Activated CD4-positive, CD25-positive, alpha-beta regulatory T cell treated with anti-CD3 and anti-CD28 coated beads, Interleukin-2, amount 50 U/mL, for 16 hours (primary cell): ENCODE measurements around the gene DCC.
"Not testable (repeated sequence)": the region's sequence is repeated elsewhere in the genome, so short reads cannot be mapped to it uniquely, and the experiment has no call there.

Experiments used
- DNase-seq: peaks from one replicate; pipeline ENCODE4 v3.0.0-alpha.2; 2020; ENCODE audit warnings: low read depth, low spot score

Gene DCC

DNA sequence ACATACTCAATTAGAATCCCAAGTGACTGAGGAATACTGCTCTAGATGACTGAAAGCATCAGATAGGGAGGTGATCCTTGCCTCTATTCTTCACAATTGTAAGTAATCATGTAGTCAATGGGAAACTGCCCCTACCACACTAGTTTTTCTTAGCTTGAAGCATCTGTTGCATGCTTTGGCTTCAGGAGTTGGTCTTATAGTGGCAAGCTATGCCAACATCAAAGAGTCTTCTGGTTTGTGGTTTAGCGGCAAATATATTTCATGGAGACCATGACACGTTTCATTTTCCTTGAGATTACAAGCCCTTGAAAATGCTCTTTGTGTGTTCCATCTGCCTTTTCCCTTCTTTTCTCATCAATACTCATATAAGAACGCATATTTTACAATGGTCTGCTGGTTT, 12.9 kb downstream of the DCC start:
- DNase-seq = no peak

DNA sequence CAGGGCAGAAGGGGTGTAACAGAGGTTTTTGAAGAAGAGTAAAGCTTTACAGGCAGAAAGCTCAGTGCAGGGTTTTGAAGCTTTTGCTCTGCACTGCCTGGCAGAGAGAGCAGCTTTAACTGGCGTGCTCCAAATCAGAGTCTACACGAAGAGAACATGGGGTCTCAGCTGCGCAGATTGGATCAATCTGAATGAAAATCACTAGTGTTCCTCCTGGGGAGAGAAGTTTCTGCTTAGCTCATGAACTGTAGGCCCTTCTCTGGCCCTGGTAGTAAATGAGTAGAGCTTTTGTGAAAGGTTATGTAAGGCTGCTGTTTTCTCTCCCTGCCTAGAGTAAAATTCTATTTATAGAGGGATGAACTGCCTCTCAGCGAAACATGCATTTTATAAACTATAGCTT, 13.6 kb downstream of the DCC start:
- no peak for DNase-seq

DNA sequence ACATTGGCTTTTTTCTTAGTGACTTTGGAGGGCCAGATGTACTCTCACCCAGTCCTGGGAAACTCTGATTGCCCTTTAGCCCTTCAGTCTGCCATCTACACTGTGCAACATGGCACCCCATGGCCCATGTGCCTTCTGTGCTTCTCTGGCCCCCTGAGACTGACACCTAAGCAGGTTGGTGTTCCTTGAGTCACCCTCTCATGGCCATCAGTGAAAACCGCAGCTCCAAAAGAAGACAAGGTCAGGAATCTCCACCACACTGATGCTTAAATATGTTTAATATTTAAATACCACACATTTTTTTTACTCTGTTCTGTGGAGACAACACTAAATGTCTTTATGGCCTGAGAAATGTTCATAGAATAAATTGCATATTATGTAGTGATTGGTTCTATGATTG, 23.9 kb downstream of the DCC start:
- DNase-seq = no peak

DNA sequence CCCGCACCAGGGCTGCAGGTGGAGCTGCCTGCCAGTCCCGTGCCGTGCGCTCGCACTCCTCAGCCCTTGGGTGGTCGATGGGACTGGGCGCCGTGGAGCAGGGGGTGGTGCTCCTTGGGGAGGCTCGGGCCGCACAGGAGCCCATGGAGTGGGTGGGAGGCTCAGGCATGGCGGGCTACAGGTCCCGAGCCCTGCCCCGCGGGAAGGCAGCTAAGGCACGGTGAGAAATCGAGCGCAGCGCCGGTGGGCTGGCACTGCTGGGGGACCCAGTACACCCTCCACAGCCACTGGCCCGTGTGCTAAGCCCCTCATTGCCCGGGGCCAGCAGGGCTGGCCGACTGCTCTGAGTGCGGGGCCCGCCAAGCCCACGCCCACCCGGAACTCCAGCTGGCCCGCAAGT, 26.9 kb downstream of the DCC start:
- DNase-seq = not testable (repeated sequence)

DNA sequence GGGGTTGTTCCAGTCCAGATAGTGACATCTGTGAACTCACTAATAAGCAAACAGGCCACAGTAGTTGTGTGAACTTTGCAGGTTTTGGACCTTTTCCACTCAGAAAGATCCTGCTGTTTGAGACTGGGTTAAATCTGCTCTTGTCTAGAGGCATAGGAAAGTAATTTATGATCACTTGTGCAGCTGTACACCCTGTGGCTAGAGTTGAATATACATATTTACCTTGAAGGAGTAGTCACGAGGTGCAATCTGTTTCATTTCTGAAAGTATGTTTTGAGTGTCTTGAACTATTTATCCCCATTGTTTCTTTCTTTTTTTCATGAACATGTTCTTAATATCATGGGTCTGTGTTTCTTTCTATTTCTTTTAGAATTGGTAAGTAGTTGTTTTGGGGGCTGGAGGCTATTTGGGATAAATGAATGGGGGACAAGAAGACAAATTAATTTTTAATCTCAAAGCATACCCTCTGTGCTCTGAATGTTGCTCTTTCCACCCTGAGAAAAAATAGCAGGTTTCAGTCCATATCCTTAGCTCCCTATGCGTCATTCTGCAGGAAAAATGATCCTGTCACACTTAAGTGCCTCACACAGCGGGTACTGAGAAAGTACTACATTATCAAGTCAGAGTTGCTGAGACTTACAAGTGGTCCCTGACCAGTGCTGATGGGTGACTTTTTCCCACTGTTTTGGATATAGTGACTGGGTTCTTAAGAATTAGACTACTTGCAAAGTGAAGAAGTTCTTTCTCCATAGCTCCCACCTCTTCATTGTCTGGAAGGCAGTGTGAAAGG, 28.2 kb downstream of the DCC start:
- DNase-seq = no peak

DNA sequence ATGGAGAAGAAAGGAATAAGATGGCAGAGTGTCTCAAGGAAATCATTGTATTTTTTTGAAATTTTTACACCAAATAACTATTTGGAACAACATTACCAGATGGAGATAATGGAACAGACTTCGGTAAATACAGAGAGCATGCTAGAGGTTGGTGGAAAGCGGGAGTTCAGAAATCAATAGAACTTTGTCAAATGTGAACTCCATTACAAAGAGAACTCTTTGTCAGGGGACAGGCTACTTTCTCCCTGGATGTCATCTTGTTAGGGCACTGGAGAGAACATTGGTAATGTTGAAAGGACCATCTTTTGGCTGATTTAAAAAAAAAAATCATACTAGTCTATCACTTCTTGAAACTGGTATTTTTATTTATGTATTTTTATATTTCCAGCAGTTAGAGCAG, 30.8 kb downstream of the DCC start:
- DNase-seq = no peak

DNA sequence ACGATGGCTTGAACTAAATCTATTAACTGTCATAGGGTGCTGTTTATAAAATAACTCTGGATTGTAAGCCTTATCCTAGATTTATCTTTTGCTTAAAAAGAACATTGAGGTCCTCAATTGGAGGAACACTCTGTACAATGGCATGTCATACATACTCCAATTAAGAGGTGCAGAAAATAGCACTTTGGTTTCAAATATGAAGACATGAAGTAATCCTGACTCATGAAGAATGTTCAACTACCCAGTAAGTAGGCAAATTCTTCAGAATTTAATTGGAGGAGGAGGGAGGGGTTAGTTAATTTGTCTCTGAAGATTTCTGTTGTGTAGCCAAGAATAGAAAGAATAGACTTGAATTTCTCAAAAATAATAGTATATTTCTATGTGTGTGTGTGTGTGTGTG, 36.1 kb downstream of the DCC start:
- no peak for DNase-seq

DNA sequence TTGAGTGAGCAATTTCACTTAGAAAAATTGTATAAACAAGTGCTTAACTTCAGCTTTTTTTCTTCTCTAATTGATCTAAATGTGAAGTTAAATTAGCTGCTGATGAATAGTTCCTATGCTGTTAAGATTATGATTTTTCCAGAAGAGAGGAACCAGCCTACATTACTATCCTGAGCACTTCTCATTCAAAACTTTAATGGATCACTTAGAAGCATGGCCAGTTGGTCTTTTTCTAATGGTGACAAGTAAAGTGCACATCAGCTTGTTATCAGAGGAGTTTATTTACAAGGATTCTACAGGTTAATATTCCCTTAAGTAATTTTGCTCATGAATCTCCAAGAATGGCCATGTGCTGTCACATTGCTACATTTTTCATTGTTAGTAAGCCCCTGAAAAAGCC, 37.1 kb downstream of the DCC start:
- no peak for DNase-seq

DNA sequence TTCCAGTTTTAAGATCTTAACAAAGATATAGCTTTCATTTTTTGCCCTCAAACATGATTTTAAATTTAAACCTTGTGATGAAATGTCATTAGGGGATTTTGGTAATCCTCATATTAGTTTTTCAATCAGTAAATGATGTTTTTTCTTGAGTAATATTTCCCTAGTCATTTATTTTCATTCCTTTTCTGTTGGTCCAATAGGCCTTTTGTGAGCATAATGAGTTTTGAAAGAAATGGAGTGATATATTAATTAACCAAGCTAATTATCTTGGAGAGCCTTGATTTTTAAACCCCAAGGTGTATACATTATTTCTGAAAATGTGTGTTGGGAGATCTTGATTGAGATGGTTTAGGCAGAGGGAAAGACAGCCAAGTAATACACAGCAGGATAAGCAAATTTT, 46.3 kb downstream of the DCC start:
- no peak for DNase-seq

DNA sequence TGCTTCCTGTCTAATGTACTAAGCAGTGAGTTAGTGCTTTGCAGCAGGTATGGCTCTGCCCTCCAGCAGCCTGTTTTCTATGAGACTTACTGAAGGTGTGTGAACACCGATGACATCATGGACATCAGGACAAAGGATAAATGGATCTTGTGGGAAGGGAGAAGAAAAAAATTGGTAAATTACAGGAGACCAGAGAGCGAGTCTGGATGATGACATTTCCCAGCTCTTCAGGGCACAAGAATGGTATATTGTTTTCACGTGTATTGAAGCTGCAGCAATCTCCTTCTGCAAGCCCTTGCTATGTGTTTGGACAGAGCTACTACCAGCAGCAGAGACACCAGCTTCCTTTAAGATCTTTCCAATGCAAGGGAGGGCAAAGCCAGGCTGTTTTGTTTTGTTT, 47.2 kb downstream of the DCC start:
- DNase-seq = no peak

DNA sequence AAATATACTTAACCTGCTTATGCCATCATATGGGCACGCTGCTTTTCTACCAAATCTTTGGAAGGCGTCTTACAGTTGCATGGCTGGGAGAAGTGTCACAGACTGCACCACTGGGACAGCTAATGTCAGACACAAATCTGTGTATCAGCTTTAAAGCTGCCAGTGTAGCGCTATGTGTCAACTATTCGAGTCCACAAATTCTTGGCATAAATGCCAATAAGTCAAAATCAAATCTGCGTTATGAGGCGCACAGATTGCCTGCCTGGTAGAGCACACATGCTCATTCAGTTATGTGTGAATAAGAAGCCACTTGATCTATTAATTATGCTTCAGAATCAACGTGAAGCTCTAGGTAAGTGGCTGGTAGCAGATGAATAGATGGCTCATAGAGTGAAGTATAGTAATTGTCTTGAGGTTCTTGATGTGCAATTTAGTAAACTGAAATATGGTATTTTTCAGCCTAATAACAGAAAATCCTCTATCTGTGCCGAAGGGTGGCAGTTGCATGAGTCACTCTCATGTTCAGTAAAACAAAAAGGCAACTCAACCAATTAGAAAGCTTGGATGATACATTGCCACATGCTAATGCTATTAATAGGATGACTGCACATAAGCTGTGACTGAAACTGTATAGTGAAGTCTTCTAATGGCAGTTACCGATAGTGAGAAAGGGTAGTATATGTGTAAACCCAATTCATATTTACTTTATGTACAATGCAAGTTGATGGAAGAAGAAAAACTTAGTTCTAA, 52.0 kb downstream of the DCC start:
- DNase-seq = no peak

DNA sequence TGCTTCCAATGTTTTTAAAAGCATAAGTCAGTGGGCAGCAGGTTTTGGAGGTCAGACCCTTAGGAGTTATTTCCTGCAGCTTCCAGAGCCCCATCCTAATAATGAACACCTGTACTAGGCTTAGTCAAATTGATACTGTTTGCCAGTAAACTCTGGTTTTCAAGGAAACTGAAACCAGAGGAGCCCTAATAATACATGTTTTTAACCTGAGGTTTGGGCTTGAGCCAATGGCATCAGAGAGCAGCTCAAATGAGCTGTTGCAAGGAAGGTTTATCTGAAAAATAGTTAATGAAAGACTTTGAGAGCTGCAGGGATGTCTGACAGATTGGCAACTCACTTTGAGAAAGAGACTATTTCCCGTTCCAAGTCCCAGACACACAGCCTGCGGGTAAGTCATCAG, 54.6 kb downstream of the DCC start:
- DNase-seq = no peak

DNA sequence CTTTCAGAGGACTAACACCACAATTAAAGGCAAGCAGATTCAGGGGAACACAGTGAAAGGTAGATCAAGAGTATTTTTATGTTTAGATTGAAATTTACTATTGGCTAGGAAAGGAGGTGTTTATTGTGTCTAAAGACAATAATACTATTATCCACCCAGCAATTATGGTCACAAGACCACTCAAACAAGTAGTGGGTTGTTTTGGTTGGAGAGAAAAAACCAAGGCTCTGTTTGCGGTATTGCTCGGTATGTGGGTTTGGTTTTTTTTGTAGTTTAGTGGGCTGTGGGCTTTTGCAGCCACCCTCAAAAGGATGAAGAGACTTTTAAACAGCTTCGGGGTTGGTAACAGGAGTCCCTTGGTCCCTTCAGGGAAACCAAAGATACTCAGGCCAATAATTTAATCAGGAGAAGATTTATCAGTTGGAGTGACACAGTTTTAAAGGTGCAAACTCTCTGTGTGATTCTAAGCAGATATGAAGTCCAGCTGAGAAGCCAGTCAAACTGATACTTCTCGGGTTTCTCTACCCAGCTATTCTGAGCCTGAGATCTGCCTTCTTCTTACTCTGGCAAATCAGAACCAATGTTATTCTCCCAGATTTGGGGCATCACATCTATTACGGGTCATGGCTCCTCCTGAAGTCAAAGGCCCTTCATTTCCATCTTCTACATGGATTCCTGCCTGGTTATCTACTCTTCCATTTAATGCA, 55.3 kb downstream of the DCC start:
- no peak for DNase-seq

DNA sequence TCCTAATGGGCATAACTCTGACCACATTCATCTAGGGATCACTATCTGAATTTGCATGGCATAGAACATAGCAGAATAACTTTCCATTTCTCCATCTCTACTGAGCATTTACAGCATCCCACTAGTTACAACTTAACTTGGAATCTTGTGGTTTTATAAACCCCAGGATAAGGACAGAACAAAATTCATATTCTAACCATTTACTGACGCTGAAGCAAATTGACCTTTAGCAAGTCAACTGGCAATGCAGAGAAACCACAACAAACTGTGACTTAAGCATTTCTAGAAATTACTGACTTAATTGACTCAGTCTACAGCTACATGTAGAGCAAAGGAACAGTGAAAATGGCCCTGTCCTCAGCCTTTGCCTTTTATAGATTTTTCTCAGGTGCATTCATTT, 61.2 kb downstream of the DCC start:
- no peak for DNase-seq

DNA sequence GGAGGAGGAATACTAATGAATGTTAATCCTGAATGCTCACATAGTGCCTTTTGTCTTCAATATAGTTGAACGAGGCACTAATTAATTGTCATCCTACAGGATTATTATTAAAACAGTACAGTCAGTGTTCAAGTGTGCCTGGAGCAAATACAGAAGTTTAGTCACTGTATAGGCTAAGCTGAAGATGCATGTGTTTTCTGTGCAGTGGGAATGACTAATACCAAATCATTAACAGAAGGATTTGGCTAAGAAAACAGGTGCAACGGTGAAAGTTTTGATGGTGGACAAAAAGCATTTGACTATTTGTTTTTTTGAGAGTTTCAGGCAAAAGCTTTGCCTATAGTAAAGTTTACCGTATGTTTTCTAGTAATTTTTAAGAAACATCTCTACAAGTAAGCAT, 62.8 kb downstream of the DCC start:
- DNase-seq = no peak

DNA sequence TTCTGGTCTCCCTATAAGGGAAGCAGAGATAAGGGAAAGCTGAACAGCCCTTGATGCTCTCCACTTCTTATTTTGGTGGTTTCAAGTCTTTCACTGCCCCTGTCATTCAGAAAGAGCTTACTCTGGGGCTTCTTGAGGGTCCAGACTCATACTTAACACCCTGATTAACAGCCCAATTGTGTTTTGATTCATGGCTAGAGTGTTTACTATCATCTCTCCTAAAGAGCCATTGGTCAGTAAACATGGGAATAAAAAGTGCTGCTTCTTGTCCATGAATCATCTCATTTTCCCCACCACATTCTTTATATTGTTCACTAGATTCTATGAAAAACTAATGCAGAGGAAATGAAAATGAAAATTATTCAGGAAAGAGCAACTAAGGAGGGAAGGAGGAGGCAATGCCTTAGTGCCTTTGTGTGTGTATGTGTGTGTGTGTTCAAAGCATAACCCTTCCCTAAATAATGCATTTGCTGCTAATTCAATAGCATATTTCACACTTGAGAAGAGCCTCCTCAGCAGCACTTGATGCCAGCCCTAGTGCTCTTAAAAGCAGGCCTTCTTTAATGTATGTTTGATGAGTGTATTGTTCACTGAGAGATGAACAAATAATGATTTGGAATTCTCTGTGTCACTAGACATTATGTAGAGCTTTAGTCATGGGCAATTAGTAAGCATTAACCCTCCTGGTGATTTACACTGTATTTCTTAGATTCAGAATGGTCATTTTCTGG, 63.5 kb downstream of the DCC start:
- no peak for DNase-seq

DNA sequence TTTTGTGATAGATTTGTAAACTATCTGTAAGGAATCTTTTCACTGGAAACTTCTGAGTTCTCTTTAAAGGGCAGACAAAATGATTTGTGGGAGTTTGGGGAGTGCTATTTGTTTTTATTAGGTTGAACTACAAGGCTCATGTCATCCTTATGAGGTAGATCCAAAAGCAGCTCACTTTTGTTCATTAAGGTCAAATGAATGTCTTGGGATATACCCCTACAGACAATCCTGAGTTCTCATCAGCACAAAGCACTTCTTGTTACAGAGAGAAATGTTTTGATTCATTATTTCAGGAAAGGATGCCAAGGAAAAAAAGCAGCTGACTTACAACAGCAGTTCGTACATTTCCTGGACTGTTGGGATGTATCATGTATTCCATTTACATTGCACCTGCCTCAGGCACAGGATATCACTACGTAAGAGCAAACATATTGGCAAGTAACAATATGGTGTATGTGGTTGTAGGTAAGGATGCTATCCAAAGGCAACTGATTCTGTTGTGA, 68.9 kb downstream of the DCC start:
- DNase-seq = no peak

DNA sequence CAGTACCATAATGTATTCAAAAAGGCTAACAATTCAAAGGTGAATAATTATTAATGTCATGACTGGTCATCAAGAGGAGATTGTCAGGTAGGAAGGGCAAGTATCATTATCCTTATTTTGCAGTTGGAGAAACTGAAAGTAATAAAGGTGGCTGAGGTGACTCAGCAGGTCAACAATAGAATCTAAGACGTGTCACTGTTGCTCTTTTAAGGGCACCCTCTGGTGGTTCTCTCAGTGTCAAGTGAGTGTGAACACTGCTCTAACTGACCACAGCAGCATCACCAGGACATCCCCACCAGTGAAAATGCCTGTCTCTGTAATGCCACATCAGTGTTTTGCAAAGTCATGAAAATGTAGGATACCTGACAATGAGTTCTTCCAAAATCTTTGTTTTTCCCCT, 69.7 kb downstream of the DCC start:
- no peak for DNase-seq

DNA sequence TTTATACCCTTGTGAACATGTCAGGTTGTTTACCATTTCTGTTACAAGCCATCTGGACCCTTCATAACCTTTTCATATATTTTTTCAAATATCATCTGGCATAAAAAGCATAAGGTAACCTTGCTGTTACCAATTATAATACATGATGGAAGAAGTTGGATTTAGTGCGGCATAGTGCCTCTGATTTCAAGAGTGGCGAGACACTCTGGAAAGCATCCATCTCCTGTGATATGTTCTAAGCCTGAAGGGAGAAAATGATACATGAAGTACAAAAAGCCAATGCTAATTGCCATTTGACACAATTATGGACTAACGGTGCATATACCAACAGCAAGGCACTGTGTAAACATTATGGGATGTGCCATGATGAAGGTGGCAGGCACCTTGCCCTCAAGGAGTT, 75.1 kb downstream of the DCC start:
- no peak for DNase-seq

DNA sequence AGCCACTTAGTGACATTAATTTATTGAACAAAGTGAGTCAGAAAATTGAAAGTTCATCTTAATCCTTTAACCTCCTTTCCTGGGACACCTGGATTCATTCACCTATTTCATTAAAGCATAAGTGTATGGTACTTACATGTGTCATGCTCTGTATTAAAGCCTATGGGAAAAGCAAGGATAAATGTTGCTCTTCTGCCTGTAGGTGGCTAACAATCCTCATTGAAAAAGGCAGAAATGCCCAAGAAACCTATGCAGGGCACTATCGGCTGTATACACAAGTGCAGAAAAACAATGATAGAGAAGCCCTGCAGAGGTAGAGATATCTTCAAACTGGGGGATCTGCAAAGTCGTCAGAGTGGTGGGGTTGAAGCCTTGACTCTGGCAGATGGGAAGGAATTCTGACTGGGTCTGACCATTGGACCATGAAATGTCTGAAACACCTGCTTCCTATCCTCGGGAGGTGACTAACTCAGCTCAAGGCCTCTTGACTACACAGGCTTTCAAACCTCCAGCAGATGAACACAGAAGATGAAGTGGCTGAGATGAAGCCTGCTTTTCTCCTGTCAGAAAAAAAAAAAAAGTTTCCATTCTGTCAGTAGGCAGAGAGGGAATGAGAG, 83.1 kb downstream of the DCC start:
- DNase-seq = no peak

DNA sequence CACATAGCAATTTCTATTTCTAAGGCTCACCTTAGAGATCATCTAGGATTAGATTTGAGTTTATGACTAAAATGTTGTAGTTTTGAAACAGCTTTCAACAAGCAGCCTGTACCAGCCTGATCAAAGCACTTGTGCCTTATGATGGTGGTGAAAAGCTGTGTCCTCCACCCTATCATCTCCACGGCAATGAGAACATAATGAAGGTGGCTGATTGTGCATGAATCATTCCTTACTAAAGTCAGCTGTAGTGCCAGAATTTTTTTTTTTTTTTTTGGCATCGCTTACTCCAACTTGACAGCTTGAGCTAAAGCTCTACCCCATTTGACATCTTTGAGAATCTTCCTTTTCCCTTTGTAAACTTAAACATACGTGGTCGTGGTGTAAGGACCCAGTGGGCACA, 86.0 kb downstream of the DCC start:
- no peak for DNase-seq
